Liver (tissue), 2 donors: ENCODE measurements around the gene SYNGR1.

Source experiments
- FOXA2 ChIP-seq: IDR thresholded peaks from 2 replicates; pipeline ENCODE4 v1.6.1; 2016; ENCODE audit warnings: antibody characterized with exemption
- ZBTB33 ChIP-seq: IDR thresholded peaks from 2 replicates; pipeline ENCODE4 v1.6.1; 2016; ENCODE audit warnings: antibody characterized with exemption
- TF ChIP-seq, protein P1 (sequence below): fragments of 150-350 bp; IDR thresholded peaks from 2 replicates; pipeline ENCODE4 v1.5.1; 2017; ENCODE audit warnings: improper control_type of control experiment, low read depth, low read length; ENCODE audit not compliant: missing input control
- TF ChIP-seq, protein P2 (sequence below): IDR thresholded peaks from 2 replicates; pipeline ENCODE4 v1.6.1; 2016; ENCODE audit warnings: antibody characterized with exemption, mild to moderate bottlenecking
- TF ChIP-seq, protein P3 (sequence below): IDR thresholded peaks from 2 replicates; pipeline ENCODE4 v1.6.1; 2016; ENCODE audit warnings: antibody characterized with exemption
- donor health status: healthy.

DNA sequence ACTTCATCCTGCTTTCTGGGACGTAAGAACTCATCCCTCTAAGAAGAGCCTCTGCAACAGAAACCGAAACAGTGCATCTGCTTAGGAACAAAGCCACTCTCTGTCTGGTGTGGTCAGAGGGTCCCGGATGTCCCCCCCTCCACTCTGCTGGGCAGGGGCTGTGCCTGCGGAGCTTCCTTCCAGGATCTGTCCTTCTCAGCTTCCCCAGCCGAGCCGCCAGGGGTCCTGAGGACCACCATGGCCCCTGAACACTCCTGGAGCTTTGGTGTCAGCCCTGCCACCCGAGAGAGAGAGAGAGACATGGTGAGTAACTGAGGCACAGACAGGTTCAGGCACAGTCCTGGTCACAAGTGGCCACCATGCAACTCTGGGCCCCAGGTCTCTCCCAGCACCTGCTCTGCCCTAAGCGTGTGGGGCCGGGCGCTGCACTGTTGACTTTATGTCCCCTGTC lies 82.6 kb downstream of the SYNGR1 start:
- TF ChIP-seq, protein P1, sequence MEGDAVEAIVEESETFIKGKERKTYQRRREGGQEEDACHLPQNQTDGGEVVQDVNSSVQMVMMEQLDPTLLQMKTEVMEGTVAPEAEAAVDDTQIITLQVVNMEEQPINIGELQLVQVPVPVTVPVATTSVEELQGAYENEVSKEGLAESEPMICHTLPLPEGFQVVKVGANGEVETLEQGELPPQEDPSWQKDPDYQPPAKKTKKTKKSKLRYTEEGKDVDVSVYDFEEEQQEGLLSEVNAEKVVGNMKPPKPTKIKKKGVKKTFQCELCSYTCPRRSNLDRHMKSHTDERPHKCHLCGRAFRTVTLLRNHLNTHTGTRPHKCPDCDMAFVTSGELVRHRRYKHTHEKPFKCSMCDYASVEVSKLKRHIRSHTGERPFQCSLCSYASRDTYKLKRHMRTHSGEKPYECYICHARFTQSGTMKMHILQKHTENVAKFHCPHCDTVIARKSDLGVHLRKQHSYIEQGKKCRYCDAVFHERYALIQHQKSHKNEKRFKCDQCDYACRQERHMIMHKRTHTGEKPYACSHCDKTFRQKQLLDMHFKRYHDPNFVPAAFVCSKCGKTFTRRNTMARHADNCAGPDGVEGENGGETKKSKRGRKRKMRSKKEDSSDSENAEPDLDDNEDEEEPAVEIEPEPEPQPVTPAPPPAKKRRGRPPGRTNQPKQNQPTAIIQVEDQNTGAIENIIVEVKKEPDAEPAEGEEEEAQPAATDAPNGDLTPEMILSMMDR, result no peak
- TF ChIP-seq, protein P2, sequence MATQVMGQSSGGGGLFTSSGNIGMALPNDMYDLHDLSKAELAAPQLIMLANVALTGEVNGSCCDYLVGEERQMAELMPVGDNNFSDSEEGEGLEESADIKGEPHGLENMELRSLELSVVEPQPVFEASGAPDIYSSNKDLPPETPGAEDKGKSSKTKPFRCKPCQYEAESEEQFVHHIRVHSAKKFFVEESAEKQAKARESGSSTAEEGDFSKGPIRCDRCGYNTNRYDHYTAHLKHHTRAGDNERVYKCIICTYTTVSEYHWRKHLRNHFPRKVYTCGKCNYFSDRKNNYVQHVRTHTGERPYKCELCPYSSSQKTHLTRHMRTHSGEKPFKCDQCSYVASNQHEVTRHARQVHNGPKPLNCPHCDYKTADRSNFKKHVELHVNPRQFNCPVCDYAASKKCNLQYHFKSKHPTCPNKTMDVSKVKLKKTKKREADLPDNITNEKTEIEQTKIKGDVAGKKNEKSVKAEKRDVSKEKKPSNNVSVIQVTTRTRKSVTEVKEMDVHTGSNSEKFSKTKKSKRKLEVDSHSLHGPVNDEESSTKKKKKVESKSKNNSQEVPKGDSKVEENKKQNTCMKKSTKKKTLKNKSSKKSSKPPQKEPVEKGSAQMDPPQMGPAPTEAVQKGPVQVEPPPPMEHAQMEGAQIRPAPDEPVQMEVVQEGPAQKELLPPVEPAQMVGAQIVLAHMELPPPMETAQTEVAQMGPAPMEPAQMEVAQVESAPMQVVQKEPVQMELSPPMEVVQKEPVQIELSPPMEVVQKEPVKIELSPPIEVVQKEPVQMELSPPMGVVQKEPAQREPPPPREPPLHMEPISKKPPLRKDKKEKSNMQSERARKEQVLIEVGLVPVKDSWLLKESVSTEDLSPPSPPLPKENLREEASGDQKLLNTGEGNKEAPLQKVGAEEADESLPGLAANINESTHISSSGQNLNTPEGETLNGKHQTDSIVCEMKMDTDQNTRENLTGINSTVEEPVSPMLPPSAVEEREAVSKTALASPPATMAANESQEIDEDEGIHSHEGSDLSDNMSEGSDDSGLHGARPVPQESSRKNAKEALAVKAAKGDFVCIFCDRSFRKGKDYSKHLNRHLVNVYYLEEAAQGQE, result no peak
- TF ChIP-seq ZBTB33, result no peak
- no peak for TF ChIP-seq FOXA2
- TF ChIP-seq, protein P3, sequence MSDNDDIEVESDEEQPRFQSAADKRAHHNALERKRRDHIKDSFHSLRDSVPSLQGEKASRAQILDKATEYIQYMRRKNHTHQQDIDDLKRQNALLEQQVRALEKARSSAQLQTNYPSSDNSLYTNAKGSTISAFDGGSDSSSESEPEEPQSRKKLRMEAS, result no peak
